HEK293T (cell line): ENCODE results near the gene PHF8.

Experiments used
- CTCF ChIA-PET: fragments of 350-600 bp; formaldehyde crosslinking; extraction: SDS; loops from one replicate; lab custom pipeline; 2021; ENCODE audit warnings: antibody characterized with exemption, inconsistent platforms; lab: Yijun Ruan, JAX
- POLR2A ChIA-PET: fragments of 350-600 bp; formaldehyde crosslinking; extraction: SDS; loops from one replicate; lab custom pipeline; 2020; ENCODE audit warnings: antibody characterized with exemption, inconsistent platforms; lab: Yijun Ruan, JAX
- DNase-seq: peaks from one replicate; pipeline ENCODE4 v3.0.0; 2012; ENCODE audit warnings: mixed read lengths; ENCODE audit errors: extremely low spot score
- ARNT ChIP-seq: fragments of 450-650 bp; IDR thresholded peaks from 2 replicates; pipeline ENCODE4 v1.6.1; 2017; ENCODE audit warnings: mild to moderate bottlenecking
- BHLHE40 ChIP-seq: fragments of 450-650 bp; IDR thresholded peaks from 2 replicates; pipeline ENCODE4 v1.6.1; 2016; ENCODE audit warnings: mild to moderate bottlenecking, moderate library complexity, borderline replicate concordance
- CTBP1 ChIP-seq: fragments of 450-650 bp; IDR thresholded peaks from 2 replicates; pipeline ENCODE4 v1.6.1; 2016; ENCODE audit warnings: borderline replicate concordance
- ELF4 ChIP-seq: fragments of 450-650 bp; IDR thresholded peaks from 2 replicates; pipeline ENCODE4 v1.6.1; 2017; ENCODE audit warnings: antibody characterized with exemption
- FOXA1 ChIP-seq: fragments of 450-650 bp; IDR thresholded peaks from 2 replicates; pipeline ENCODE4 v1.6.1; 2016; ENCODE audit warnings: mild to moderate bottlenecking
- FOXK2 ChIP-seq: fragments of 450-650 bp; IDR thresholded peaks from 2 replicates; pipeline ENCODE4 v1.6.1; 2016; ENCODE audit warnings: mild to moderate bottlenecking
- FOXM1 ChIP-seq: fragments of 450-650 bp; IDR thresholded peaks from 2 replicates; pipeline ENCODE4 v1.6.1; 2017; ENCODE audit warnings: mild to moderate bottlenecking, borderline replicate concordance
- HDGF ChIP-seq: fragments of 450-650 bp; IDR thresholded peaks from 2 replicates; pipeline ENCODE4 v1.6.1; 2017; ENCODE audit warnings: antibody characterized with exemption, borderline replicate concordance
- L3MBTL2 ChIP-seq: fragments of 450-650 bp; conservative IDR thresholded peaks from 2 replicates; pipeline ENCODE4 v1.6.1; 2016; ENCODE audit warnings: mild to moderate bottlenecking
- LEF1 ChIP-seq: fragments of 450-650 bp; IDR thresholded peaks from 2 replicates; pipeline ENCODE4 v1.6.1; 2017; ENCODE audit warnings: mild to moderate bottlenecking, borderline replicate concordance
- NFRKB ChIP-seq: fragments of 450-650 bp; IDR thresholded peaks from 2 replicates; pipeline ENCODE4 v1.6.1; 2016; ENCODE audit warnings: mild to moderate bottlenecking, moderate library complexity
- SP1 ChIP-seq: fragments of 450-650 bp; IDR thresholded peaks from 2 replicates; pipeline ENCODE4 v1.6.1; 2017
- SUZ12 ChIP-seq: fragments of 450-650 bp; IDR thresholded peaks from 2 replicates; pipeline ENCODE4 v1.6.1; 2016; ENCODE audit warnings: mild to moderate bottlenecking
- TARDBP ChIP-seq: fragments of 450-650 bp; IDR thresholded peaks from 2 replicates; pipeline ENCODE4 v1.6.1; 2016
- ZNF384 ChIP-seq: fragments of 450-650 bp; IDR thresholded peaks from 2 replicates; pipeline ENCODE4 v1.6.1; 2016
- TF ChIP-seq, protein P1 (sequence below): fragments of 450-650 bp; IDR thresholded peaks from 2 replicates; pipeline ENCODE4 v1.6.1; 2016

PHF8 gene

DNA sequence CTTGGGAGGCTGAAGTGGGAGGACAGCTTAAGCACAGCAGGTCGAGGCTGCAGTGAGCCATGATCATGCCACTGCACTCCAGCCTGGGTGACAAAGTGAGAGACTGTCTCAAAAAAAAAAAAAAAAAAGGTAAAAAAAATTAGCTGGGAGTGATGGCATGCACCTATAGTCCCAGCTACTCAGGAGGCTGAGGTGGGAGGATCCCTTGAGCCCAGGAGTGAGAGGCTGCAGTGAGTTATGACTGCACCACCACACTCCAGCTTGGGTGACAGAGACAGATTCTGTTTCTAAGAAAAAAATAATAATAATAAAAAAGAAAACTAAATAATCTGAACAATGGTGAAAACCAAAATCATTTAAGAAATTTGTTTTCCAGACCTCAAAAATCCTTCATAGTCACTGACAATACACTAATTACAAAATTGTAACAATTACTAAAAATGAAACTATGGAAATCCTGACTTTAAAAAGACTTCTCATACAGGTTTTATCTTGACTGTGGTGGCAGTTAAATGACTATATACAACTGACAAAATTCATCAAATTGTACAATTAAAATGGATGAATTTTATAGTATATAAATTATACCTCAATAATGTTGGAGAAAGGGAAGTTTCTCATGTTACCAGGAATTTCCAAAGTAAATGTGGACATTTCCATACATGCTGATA, 31.3 kb downstream of the PHF8 start:
- CTCF ChIA-PET, result no interaction called here
- no peak for TF ChIP-seq SP1
- TF ChIP-seq TARDBP, result no peak
- TF ChIP-seq, protein P1, sequence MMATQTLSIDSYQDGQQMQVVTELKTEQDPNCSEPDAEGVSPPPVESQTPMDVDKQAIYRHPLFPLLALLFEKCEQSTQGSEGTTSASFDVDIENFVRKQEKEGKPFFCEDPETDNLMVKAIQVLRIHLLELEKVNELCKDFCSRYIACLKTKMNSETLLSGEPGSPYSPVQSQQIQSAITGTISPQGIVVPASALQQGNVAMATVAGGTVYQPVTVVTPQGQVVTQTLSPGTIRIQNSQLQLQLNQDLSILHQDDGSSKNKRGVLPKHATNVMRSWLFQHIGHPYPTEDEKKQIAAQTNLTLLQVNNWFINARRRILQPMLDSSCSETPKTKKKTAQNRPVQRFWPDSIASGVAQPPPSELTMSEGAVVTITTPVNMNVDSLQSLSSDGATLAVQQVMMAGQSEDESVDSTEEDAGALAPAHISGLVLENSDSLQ, result no peak
- no peak for TF ChIP-seq NFRKB
- no peak for TF ChIP-seq ZNF384
- no peak for TF ChIP-seq FOXA1

DNA sequence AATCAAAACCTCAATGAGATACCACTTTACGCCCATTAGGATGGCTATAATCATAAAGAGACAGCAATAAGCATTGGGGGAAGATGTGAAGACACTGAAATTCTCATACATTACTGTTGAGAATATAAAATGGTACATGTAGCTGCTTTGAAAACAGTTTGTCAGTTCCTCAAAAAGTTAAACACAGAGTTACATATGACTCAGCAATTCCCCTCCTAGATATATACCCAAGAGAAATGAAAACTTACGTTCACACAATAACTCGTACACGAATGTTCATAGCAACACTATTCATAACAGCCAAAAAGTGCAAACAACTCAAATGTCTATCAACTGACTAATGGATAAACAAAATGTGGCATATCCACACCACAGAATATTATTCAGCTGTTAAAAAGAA, 36.6 kb downstream of the PHF8 start:
- TF ChIP-seq HDGF (no peak), ELF4 (no peak), FOXK2 (no peak), TARDBP (no peak), SP1 (no peak), SUZ12 (no peak), ZNF384 (no peak)
- TF ChIP-seq, protein P1, result no peak
- DNase-seq, result no peak
- ChIA-PET CTCF (no interaction called here), POLR2A (no interaction called here)

More for the DNA sequence above, 31.3 kb downstream of the PHF8 start:
- DNase-seq, result no peak
- POLR2A ChIA-PET, result no interaction called here

DNA sequence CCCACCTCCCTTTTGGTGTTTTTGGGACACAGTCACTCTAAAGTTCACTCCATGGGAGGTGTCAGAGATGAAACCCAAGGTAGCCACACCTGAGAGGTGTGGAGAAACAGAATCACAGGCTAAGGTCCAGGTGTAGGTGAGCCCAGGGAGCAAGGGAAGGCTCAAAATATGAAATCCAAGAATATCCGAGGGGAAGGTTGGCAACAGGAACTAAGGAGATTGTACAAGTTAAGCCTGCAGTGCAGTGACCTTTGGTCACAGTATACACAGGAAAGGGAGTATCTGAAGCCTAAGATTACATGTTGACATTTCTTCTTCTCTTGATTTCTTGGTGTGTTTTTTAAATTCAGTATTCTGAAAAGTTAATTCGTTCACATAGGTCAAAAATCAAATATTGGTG, 46.5 kb downstream of the PHF8 start:
- TF ChIP-seq ARNT, result no peak
- no peak for DNase-seq
- CTCF ChIA-PET, result no interaction called here
- POLR2A ChIA-PET, result no interaction called here

DNA sequence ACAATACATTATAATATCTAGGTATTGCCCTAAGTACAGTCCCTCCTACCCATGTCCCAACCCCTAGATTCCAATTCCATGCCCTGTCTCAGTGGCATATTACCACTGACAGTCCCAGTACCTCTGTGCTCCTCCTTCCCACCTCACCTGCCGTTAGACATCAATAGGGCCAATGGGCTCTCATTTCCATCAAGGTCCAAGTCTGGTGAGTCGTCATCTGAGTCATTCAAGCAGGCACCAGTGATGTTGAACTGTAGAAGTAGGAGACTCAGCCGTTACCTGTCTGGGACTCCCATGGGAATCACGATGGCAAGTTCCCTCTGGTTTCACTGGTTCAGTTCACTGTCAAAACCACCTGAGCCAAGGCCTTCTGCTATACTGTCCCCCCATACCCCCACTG, 51.7 kb downstream of the PHF8 start:
- no peak for DNase-seq
- ChIA-PET POLR2A (no interaction called here), CTCF (no interaction called here)
- no peak for TF ChIP-seq LEF1
- TF ChIP-seq BHLHE40, result no peak
- TF ChIP-seq L3MBTL2, result no peak
- TF ChIP-seq CTBP1, result no peak
- no peak for TF ChIP-seq ARNT
- no peak for TF ChIP-seq FOXK2
- TF ChIP-seq, protein P1, result no peak
- no peak for TF ChIP-seq SUZ12
- no peak for TF ChIP-seq ELF4

DNA sequence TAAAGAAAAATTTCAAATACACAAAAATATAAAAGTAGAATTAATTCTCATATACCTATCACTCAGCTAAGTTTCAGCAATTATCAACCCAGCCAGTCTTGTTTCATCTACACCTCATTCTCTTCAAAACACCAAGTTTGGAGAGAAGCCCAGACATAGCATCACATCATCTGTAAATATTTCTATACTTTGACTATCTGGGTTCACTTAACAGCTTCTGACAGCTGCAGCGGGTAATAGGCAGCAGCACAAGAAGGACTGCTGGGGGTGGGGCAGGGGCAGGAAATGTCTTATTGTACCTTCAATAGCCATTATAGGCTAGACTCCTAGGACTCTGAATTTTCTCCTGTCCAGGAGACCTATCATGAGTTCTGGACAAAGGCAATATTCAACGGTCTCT, 54.1 kb downstream of the PHF8 start:
- POLR2A ChIA-PET, result no interaction called here
- CTCF ChIA-PET, result no interaction called here
- no peak for TF ChIP-seq FOXA1
- no peak for TF ChIP-seq LEF1
- TF ChIP-seq NFRKB, result no peak
- TF ChIP-seq ARNT, result no peak
- TF ChIP-seq L3MBTL2, result no peak
- TF ChIP-seq TARDBP, result no peak
- no peak for TF ChIP-seq BHLHE40
- TF ChIP-seq FOXM1, result no peak
- no peak for TF ChIP-seq FOXK2
- TF ChIP-seq SUZ12, result no peak
- DNase-seq, result no peak

DNA sequence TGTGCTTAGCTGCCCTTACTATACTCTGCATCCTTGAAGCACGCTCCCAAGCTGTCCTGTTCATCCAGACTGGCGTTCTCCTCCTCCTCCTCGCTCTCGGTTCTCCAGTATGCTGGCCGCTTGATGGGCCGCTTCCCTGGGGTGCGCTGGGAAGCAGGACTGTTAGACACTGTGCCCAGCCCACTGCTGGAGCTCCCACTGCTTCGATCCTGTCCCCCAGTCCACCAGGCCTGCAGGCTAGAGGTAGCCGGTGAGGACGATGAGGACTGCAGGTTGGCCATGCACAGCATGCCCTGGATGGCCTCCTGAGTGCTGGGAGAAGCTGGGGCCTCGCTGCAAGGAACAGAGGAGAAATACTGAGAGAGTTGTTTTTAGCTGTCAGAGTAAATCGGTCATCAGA, 59.4 kb downstream of the PHF8 start:
- no peak for TF ChIP-seq LEF1
- TF ChIP-seq ELF4, result no peak
- no peak for TF ChIP-seq FOXK2
- TF ChIP-seq FOXA1, result no peak
- no peak for TF ChIP-seq FOXM1
- TF ChIP-seq, protein P1, result no peak
- CTCF ChIA-PET, result no interaction called here
- POLR2A ChIA-PET, result no interaction called here
- no peak for DNase-seq

DNA sequence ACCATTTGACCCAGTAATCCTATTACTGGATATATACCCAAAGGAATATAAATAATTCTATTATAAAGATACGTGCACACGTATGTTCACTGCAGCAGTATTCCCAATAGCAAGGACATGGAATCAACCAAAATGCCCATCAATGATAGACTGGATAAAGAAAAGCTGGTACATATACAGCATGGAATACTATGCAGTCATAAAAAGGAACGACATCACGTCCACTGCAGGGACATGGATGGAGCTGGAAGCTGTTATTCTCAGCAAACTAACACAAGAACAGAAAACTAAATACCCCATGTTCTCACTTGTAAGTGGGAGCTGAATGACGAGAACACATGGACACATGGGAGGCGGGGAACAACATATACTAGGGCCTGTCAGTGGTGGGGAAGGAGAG, 69.7 kb downstream of the PHF8 start:
- ChIA-PET CTCF (no interaction called here), POLR2A (no interaction called here)
- no peak for DNase-seq
- TF ChIP-seq SP1, result no peak
- no peak for TF ChIP-seq L3MBTL2
- TF ChIP-seq ARNT, result no peak
- no peak for TF ChIP-seq FOXK2
- TF ChIP-seq FOXM1, result no peak
- TF ChIP-seq BHLHE40, result no peak
- TF ChIP-seq, protein P1, result no peak
- no peak for TF ChIP-seq FOXA1
- TF ChIP-seq LEF1, result no peak
- no peak for TF ChIP-seq ELF4
- TF ChIP-seq HDGF, result no peak
- no peak for TF ChIP-seq NFRKB
